ENCODE measurements around the gene SPC25. TPM values are rescaled to one million over a fixed set of nuclear protein-coding genes. Genes with fewer than 3 reads are reported as not detected.
A peak's percentile ranks its signal among the peaks of the same experiment; 100 is the strongest.

The SPC25 gene
- total RNA-seq, 1 experiment from 2014 or later: 64.3 TPM

- H3K27me3 ChIP-seq (replicated peaks; ENCODE audit: insufficient read depth, low read depth, low read length, poor library complexity): peaks cover 6% of the 10 kb centered on the region
- BruUV-seq (replicated peaks): no TSS peak
- POLR2A ChIA-PET (ENCODE audit: low non-redundant PET): no interaction called here
- CTCF ChIA-PET: no interaction called here
- intact Hi-C loops (cut with micrococcal nuclease; ENCODE audit: unreplicated experiment): no loop called here
- H3K9me3 ChIP-seq (ENCODE audit: low read depth, low read length, poor library complexity, severe bottlenecking): no peaks in the 10 kb centered on the region
- no peak for DNase-seq (ENCODE audit: low spot score)
- TF ChIP-seq EZH2 (IDR thresholded peaks at IDR 0.05; ENCODE audit: borderline replicate concordance, low read depth, low read length, poor library complexity, severe bottlenecking) (no peak), CTCF (conservative IDR thresholded peaks at IDR 0.05; ENCODE audit: low read depth, low read length) (no peak)
- no peak overlapping the region for H3K27ac ChIP-seq (ENCODE audit: low read depth, low read length, poor library complexity, severe bottlenecking)
- no peaks in the 10 kb centered on the region for H3K4me1 ChIP-seq (ENCODE audit: insufficient read depth, low read length, poor library complexity, severe bottlenecking)
- no peak overlapping the region for H3K4me3 ChIP-seq (ENCODE audit: low read depth, low read length, poor library complexity, severe bottlenecking)
- no peaks in the 10 kb centered on the region for H3K36me3 ChIP-seq (ENCODE audit: insufficient read depth, low read length, poor library complexity, severe bottlenecking)
Observed at GRCh38 chr2:168913495-168913894, 23.3 kb upstream of the SPC25 start.

DNA sequence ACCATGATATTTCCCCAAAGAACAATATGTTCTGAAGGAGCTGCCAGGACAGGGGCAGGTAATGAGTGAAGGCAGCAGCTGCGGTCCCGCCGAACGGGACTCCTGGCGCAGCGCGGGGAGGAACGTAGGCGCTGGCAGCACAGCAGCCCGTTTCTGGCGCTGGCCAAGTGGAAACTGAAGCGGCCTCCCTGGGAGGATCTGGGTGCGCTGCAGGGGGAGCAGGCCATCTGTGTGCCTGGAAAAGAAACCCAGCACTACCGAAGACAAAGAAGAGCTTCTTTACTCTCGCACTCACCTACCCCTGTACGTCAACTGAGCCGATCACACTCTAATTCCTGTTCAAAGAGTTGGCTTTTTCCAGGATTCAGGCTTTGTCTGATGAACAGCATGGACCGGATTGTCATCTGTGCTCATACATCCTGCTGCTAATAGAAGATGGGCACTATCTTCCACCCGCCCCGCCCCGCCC, 22.7 kb upstream of the SPC25 start:
- ChIA-PET CTCF (interaction anchor here (0.6 kb wide), 1 partner anchor 159 kb away, joined by 4 read pairs; no protein-coding TSS in a partner anchor), POLR2A (ENCODE audit: low non-redundant PET) (no interaction called here)
- intact Hi-C loops (cut with micrococcal nuclease; ENCODE audit: unreplicated experiment): no loop called here
- no peaks in the 10 kb centered on the region for H3K9me3 ChIP-seq (ENCODE audit: low read depth, low read length, poor library complexity, severe bottlenecking)
- H3K27me3 ChIP-seq (replicated peaks; ENCODE audit: insufficient read depth, low read depth, low read length, poor library complexity): peaks cover 6% of the 10 kb centered on the region
- no peaks in the 10 kb centered on the region for H3K4me1 ChIP-seq (ENCODE audit: insufficient read depth, low read length, poor library complexity, severe bottlenecking)
- H3K4me3 ChIP-seq (ENCODE audit: low read depth, low read length, poor library complexity, severe bottlenecking): no peak overlapping the region
- DNase-seq (ENCODE audit: low spot score): peak; percentile 25
- no peak for TF ChIP-seq CTCF (conservative IDR thresholded peaks at IDR 0.05; ENCODE audit: low read depth, low read length)
- TF ChIP-seq EZH2 (IDR thresholded peaks at IDR 0.05; ENCODE audit: borderline replicate concordance, low read depth, low read length, poor library complexity, severe bottlenecking): no peak
- no peaks in the 10 kb centered on the region for H3K36me3 ChIP-seq (ENCODE audit: insufficient read depth, low read length, poor library complexity, severe bottlenecking)
- BruUV-seq (replicated peaks): no TSS peak
- H3K27ac ChIP-seq (ENCODE audit: low read depth, low read length, poor library complexity, severe bottlenecking): no peak overlapping the region

DNA sequence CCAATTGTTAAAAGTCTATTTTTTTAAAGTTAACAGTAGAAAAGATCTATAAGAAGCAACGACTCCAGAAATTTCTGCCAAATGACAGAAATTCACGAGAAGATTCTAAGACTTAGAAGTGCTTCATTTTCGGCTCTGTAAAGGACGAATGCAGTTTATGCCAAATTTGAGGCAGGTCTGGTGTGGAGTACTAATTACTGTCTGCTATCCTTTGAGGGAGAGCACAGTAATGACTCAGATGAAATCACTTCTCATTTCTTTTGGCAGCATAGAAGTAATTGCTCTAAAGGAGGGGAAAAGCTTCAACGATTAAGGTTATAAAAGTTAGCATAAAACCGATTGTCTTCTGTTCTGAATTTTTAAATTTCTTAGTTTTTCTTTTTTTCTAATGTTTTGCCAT, 22.2 kb upstream of the SPC25 start:
- BruUV-seq (replicated peaks): no TSS peak
- ChIA-PET CTCF (interaction anchor here (0.6 kb wide), 1 partner anchor 159 kb away, joined by 4 read pairs; no protein-coding TSS in a partner anchor), POLR2A (ENCODE audit: low non-redundant PET) (no interaction called here)
- no peak overlapping the region for H3K27ac ChIP-seq (ENCODE audit: low read depth, low read length, poor library complexity, severe bottlenecking)
- intact Hi-C loops (cut with micrococcal nuclease; ENCODE audit: unreplicated experiment): no loop called here
- TF ChIP-seq CTCF (conservative IDR thresholded peaks at IDR 0.05; ENCODE audit: low read depth, low read length): no peak
- TF ChIP-seq EZH2 (IDR thresholded peaks at IDR 0.05; ENCODE audit: borderline replicate concordance, low read depth, low read length, poor library complexity, severe bottlenecking): no peak
- H3K4me1 ChIP-seq (ENCODE audit: insufficient read depth, low read length, poor library complexity, severe bottlenecking): no peaks in the 10 kb centered on the region
- H3K4me3 ChIP-seq (ENCODE audit: low read depth, low read length, poor library complexity, severe bottlenecking): no peak overlapping the region
- peaks cover 4% of the 10 kb centered on the region for H3K27me3 ChIP-seq (replicated peaks; ENCODE audit: insufficient read depth, low read depth, low read length, poor library complexity)
- H3K9me3 ChIP-seq (ENCODE audit: low read depth, low read length, poor library complexity, severe bottlenecking): no peaks in the 10 kb centered on the region
- no peaks in the 10 kb centered on the region for H3K36me3 ChIP-seq (ENCODE audit: insufficient read depth, low read length, poor library complexity, severe bottlenecking)
- DNase-seq (ENCODE audit: low spot score): no peak

Measured in A673 (cell line).